IPS-11a (cell line): ENCODE results near the gene LAMA4.

ENCODE experiments used
- H3K4me3 ChIP-seq: one replicate; pipeline ENCODE4 v1.5.1; 2013; ENCODE audit warnings: low read depth, low read length, control low read depth

LAMA4 gene

DNA sequence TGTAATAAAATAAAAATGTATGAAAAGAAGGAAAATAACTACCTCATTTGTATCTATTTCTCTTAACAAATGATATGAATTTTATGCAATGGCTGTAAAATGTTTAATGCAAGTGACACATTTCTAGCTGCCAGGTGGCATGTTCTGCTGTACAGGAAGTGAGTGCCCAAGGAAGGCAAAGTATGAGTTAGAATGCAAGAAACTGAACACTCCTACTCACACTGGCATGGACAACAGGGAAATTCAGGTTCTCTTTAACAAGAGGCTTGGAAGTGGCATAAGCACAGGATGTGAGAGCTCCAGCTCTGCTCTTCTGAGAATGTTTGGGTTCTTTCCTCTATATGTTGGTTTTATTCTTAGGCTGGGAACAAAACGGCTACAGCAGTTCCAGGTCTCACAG, 20.4 kb upstream of the LAMA4 start:
- no peak overlapping the region for H3K4me3 ChIP-seq

DNA sequence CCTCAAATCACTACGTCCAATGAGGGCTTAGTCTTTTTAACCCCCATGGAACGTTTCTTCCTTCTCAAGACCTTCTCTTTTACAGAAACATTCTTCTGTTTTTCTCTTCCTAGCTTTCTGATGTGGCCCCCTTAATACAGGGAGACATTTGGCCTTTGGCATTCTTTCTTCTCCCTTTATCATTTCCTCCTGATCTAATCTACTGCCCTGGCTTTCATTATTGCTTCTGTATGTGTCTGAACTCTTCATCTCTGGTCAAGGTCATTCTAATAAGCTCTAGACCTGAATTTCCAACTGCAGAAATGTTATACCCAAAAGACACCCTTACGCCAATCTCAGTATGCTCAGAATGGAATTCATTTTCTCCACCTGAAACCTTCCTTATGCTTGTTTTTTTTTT, 18.4 kb upstream of the LAMA4 start:
- no peak overlapping the region for H3K4me3 ChIP-seq

DNA sequence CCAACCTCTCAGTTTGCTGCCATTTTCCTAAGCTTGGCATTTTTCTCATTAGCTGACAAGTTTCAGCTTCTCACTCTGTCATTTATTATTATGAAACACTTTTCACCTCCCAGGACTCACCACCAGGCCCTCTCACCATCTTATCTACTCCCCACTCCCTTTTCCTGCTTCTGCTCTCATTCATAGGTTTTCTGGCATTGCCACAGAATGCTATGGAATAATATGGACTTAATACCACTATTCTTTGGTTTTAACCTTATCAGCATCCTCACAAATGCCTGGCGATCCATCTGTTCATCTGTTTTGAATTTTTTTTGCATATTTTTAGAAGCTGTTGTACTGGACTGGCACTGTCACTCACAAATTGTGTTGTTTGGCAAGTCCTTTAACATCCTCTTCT, 16.4 kb upstream of the LAMA4 start:
- H3K4me3 ChIP-seq, result no peak overlapping the region

DNA sequence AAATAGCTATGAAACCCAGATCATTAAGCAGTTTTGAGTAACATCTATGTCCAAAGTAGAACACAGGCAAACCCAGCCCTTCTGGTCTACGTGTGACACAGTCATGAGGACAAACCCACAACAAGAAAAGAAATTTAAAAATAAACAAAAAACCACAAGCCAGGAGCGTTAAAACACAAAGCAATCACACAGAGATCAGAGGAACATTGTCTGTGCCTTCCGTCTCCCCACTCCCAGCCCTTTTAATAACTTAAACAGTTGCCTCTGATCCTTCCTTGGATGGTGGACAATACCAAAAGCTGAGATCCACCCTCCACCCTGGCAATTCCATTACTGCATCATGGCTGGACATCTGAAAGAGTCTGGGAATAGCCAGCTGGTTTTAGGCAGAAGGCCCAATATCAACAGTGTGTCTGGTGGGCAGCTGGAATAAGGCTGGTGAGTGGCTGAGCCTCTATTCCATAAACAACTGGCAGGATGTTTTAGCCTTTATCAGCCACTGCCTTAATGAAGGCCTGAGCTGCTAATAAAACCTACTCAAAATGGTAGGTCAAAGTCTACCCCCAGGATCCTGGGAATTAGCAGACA, 15.7 kb upstream of the LAMA4 start:
- H3K4me3 ChIP-seq, result no peak overlapping the region

DNA sequence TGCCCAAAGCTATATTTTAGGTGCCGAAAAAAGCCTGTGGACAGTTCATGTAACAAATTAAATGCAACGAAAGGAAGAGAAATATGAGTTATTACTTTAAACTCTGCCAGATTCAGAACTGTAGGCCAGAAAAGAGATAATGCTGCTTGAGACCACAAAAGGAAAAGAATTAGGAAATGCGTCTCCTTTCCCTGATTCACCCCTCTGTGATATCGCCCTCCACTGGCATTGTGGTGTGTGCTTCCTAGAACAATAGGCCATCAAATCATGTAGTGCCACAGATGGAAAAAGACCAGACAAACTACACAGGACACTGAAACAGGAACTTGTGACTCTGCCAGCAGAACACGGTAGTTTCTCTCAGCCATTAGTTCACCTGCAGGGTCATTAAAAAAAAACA, 14.7 kb upstream of the LAMA4 start:
- no peak overlapping the region for H3K4me3 ChIP-seq

DNA sequence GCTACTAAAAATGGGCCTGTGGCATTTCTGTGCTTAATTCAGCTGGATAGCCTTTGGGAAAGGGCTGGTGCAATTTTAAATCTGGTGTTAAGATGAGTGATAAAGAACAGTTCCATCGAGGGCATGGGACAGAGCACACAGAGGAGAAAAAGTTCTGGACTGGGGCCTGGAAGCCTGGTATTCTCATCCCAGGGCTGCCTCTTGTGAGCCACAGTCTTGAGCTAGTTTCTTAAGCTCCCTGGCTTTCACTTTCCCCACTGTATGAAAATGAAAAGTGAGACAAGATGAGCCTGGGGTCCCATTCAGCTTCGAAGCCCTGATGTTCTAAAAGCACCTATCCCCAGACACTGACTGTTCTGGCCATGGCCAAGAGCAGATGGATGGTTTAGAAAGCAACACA, 14.3 kb upstream of the LAMA4 start:
- H3K4me3 ChIP-seq, result no peak overlapping the region

DNA sequence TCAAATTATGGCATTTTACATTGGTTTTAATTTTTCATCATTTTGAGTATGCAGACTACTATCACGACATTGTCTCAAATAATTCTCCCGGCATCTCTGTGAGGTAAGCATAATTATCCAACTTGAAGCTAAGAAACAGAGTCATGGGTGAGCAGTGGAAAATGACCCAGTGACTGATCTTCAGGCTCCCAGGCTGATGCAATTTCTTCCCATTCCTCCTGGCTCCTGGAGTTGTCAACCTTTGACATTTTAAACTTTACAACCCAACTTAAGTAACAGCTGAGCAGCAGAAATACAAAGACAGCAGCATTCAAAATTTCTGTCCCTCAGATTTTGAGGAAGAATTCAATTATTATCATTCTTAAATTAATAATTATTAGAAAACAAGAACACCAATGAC, 13.7 kb upstream of the LAMA4 start:
- H3K4me3 ChIP-seq, result no peak overlapping the region

DNA sequence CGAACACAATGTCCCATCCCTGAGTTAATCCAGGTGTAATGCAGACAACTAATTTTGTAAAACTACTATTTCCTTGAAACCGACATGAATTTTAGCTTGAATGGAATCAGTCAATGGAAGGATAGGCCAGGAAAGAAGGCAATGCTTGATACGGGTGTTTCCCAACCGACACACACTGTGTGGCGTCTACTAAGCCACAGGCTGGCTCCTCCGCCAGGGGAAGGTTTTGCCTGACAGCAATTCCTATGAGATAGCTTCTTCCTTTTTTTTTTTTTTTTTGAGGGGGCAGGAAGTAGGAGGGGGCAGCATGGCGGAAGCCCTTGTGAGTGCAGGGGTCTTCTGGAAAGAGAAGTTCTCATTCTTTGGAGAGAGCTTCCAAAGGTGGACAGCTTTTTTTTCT, 12.0 kb upstream of the LAMA4 start:
- H3K4me3 ChIP-seq, result no peak overlapping the region

DNA sequence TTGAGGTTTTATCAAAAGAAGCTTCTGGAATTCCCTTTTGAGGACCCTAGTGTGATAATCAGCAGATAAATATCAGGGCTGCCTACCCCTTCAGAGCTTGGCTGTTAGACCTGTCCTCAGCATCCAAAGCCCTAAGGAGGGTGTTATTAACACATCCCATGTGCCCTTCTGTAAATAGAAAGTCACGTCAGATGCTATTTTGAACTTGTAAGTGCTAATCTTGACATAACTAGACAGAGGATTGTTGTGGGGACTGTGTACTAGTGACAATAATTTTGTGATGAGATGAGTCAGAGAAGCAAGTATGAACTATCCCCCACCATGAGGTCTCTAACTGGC, 4.9 kb upstream of the LAMA4 start:
- no peak overlapping the region for H3K4me3 ChIP-seq

DNA sequence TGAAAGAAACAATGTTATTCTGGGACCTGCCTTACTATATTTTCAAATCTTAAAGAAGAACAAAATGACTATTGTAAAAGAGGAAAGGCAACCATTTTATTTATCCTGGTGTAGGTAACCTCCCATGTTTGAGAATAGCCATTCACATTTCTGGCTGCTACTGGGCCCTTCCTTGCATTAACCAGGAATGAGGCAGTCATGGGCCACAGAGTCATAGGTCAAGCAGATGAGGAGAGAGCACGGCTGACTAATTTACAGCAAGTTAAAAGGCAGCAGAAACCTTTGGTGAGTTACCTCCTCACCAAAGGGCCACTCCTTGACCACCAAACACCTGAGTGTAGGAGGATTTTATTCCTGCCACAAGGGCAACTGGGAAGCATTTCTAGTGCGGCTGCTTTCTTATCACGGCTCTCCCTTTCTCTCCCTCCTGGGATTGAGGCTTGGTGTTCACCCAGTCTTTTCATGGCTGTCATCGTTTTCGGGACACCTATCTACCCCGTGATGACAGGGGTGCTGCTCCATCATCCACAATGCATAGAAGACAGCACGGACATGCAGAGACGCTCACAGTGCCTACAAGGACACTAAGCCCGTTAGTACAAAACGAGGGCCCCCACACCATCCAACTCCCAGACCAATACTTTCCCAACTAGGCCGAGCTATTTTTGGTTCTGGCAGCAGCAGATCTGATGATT, 4.4 kb upstream of the LAMA4 start:
- no peak overlapping the region for H3K4me3 ChIP-seq

DNA sequence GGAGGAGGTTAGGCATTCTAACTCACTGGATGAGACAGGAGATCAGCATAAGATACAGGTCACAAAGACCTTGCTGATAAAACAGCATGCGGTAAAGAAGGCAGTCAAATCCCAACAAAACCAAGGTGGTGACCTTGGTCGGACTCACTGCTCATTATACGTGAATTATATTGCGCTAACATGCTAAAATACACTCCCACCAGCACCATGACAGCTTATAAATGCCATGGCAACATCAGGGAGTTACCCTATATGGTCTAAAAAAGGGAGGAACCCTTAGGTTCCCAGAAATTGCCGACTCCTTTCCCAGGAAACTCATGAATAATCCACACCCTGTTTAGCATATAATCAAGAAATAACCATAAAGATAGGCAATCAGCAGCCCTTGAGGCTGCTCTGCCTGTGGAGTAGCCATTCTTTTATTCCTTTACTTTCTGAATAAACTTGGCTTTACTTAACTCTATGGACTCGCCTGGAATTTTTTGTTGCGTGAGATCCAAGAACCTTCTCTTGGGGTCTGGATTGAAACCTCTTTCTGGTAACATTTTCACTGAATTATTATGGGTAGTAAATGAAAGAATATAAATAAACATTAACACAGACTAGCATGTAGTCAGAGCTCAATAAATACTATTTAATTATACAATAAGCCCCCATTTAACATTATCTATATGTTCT, 3.0 kb upstream of the LAMA4 start:
- no peak overlapping the region for H3K4me3 ChIP-seq

DNA sequence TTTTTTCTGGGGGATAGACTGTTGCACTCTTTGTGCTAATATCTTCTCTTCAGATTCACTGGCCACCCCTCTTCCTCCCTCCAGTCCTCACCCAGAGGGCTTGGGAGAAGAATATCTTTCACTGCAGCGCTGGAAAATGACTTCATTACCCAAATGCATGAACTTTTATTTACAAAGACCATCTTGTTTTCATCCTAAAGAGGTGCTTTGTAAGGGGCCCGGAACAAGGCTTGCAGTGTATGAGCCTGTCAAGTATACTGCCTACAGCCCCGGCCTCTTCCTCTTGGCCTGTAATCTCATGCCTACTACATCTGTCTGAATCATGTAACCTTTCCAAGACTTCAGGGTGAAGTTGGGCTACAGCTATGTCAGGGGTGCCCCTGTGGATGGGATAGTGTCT, 554 bp upstream of the LAMA4 start:
- H3K4me3 ChIP-seq, result no peak overlapping the region

DNA sequence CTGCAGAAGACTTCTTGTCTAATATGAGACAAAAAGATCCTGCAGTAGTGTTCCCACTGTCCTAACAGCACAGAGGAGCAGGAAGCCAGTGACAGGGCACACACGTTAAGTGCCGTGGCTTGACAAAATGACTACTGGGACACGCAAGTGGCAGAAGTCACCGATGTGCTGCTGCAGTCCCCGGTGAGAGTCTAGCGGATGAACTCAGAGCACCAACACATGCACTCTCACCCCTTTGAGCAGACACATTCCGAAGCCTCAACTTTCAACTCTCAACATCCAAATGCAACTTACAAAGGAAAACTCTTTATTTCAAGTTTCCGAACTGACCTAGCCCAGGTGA, 898 bp downstream of the LAMA4 start:
- peak overlapping the region; percentile 55 for H3K4me3 ChIP-seq

DNA sequence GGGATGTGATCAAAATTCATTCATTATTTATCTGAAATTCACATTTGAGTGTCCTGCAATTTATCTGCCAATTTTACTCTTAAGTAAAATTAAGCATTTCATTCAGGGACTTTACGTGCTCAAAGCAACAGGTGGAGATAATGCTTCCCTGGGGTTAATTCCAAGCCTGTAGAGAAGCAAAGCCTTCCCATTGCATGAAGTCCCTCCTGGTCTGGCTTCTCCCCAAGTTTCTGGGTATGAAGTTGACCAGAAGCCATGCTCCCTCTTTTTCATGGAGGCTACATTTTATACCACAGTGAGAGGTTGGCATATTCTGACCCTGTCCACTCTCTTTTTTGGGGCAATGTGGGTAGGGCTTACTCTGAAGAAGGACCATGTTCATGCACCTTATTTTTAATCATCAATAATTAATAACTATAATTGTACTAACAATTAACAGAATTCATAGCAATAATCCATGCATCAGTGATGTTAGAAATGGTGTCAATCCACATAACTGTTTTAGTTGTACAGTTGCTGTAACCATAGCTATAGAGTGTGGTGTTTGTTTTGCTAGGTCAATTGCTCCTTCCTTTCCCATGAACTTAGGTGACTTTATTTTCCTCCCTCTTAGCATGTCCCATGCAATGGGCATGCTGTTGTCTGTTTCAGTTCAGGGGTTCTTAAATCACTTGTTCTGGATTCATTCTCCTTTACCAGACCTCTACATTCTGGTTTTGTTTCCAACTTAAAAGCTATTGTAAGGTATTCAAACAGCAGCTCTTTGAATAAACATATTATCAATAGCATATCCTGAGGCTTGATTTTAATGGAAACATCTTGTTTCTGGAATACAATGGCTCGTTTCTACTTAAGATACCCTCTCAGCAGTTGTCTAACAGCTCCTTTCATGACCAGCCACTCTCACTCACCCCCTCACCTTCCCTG, 1.5 kb downstream of the LAMA4 start:
- peak overlapping the region; percentile 55 for H3K4me3 ChIP-seq

DNA sequence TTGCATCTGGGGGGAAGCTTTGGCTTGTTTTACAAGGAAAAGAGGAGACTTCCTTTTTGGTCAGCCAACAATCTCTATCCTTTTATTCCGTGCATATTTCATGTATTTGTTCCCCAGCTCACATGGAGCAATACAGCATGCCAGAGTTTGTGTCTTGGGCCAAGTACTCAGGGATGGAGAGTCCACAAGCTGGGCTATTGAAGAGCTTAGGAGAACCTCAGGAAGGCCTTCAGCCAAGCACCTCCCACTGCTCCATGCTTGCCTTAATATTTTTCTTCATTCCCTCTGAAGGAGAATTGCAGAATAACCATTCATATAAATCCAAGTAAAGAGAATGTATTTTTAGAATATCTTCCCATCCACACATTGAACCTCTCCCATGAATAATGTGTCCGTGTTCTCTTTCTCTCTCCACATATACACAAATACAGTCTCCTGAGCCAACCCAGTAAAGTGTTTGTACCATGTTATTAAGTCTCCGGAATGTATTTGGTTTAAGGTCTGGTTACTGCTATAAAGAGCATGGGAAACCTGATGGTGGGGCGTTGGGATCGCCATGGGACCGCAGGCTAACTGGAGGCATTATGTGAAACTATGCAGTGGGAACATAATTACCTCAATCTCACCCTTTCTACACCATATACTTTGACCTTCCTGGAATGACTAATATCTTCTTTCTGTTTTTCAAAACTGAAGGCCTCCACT, 3.0 kb downstream of the LAMA4 start:
- H3K4me3 ChIP-seq, result no peak overlapping the region

DNA sequence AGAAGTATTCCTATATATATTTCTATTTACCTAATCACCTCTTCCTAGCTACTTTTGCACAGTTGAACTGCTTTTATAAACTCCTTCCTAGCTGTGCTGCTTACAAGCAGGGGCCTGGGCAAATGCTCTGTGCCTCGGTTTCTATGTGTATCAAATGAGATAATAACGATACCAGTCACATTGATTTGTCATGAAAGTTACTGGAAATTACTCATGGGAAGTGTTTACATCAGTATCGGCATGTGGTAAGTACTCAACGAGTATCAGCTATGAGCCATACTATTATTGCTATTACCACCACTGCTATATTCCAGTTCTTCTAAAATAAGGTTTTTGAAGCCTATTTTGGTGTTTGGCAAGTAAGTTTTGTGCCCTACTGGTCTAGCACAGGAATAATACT, 4.9 kb downstream of the LAMA4 start:
- no peak overlapping the region for H3K4me3 ChIP-seq

DNA sequence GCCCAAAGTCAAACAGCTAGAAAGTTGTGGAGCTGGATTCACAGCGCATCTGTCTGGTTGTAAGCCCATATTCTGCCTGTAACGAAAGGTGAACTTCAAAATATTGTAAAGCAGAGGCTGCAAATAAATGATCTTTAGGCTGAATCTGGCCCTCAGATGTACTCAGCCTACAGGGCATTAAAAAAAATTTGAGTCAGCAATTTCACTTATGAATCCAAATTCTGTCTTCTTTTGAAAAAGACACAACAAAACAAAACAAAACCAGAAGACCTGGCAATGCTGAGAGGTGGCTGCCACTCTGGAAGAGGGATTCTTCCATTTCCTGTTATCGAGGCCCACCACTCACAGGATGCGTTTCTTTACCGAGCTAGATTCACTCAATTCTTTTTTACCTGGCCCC, 7.1 kb downstream of the LAMA4 start:
- no peak overlapping the region for H3K4me3 ChIP-seq

DNA sequence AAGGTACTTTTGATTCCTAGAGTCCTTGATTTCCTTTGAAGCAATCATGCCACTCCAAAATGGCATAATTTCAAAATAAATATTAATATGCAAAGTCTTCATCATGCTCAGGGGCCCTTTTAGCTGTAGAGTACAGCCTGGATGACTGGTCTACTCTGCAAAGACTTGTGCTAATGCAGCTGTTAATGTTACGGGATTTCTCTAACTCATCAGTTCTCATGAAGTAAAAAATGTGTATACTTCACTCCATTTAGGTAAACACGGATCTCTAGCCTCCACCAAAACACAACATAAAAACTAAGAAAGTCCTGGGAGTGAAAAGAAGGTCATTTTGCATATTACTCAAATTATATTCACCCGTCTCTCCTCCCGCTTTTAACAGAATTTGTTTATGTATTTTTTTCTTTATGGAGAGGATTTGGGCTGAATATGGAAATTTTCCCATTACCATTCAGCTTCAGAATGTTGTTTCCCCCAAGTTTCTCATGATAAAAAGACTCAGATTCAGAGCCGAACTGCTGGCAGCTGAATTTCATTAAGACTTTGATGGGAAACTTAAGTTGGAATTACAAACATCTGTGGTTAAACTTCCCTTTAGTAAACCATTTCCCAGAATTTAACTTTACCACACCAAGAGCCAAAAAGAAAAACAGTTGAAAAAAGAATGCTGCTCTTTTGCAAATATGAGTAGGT, 8.7 kb downstream of the LAMA4 start:
- no peak overlapping the region for H3K4me3 ChIP-seq

DNA sequence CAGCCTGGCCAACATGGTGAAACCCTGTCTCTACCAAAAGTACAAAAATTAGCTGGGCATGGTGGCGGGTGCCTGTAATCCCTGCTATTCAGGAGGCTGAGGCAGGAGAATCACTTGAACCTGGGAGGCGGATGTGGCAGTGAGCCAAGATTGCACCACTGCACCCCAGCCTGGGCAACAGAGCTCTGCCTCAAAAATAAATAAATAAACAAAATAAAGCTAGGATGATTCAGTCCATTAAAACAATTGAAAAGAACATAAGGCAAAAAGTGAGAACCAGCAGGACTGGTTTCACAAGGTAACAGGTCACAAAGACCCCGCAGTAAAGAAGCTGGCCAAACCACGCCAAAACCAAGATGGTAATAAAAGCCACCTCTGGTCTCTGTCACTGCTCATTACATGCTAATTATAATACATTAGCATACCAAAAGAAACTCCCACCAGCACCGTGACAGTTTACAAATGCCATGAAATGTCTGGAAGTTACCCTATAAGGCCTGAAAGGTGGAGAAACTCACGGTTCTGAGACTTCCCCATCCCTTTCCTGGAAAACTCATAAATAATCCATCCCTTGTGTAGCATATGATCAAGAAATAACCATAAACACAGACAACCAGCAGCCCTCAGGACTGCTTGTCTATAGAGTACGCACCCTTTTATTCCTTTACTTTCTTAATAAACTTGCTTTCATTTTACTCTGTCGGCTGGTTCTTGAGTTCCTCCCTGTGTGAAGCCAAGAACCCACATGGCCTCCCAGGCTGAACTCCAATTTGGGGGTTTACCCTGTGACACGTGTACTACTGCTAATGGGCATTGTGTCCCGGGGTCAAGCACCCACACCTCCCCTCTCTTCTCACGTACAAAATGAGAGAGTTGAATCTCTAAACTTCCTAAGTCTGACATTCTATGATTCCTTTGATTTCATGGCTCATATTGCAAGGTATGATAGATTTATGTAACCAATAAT, 10.2 kb downstream of the LAMA4 start:
- no peak overlapping the region for H3K4me3 ChIP-seq
